MCF 10A (cell line): ENCODE measurements around the gene TATDN2. TPM values are rescaled to one million over a fixed set of nuclear protein-coding genes. Genes with fewer than 3 reads are reported as not detected.

Experiments
- BruUV-seq: library from RNA; stranded (reverse); fragments of 400-500 nt; replicated peaks from 2 replicates; lab custom pipeline; 2021; lab: Mats Ljungman, UMichigan
- CTCF ChIA-PET: fragments of 300-600 bp; sonication (Branson Sonifier 250); formaldehyde crosslinking; extraction: SDS; loops from one replicate; lab custom pipeline; 2021; ENCODE audit warnings: antibody characterized with exemption, inconsistent platforms; lab: Yijun Ruan, JAX
- POLR2A ChIA-PET: fragments of 300-600, 350-650 bp; sonication (Branson Sonifier 250); formaldehyde crosslinking; extraction: SDS; loops from one replicate; lab custom pipeline; 2020; ENCODE audit warnings: antibody characterized with exemption, inconsistent platforms; lab: Yijun Ruan, JAX
- DNase-seq: peaks from one replicate; pipeline ENCODE4 v3.0.0-alpha.2; 2018; ENCODE audit not compliant: unreplicated experiment
- H3K27ac Mint-ChIP-seq: one replicate; pipeline ENCODE4 v1.8.0; 2022; ENCODE audit warnings: mild to moderate bottlenecking, low read depth, mixed read lengths; ENCODE audit not compliant: unreplicated experiment
- H3K27me3 Mint-ChIP-seq: one replicate; pipeline ENCODE4 v1.8.0; 2022; ENCODE audit warnings: mixed read lengths; ENCODE audit not compliant: insufficient read depth, unreplicated experiment
- H3K36me3 Mint-ChIP-seq: one replicate; pipeline ENCODE4 v1.8.0; 2022; ENCODE audit warnings: mild to moderate bottlenecking, moderate library complexity, mixed read lengths; ENCODE audit not compliant: insufficient read depth, unreplicated experiment
- H3K4me1 Mint-ChIP-seq: one replicate; pipeline ENCODE4 v1.8.0; 2022; ENCODE audit warnings: mixed read lengths; ENCODE audit not compliant: insufficient read depth, unreplicated experiment
- H3K4me3 Mint-ChIP-seq: one replicate; pipeline ENCODE4 v1.8.0; 2022; ENCODE audit warnings: mild to moderate bottlenecking, moderate library complexity, mixed read lengths; ENCODE audit not compliant: unreplicated experiment
- H3K9me3 Mint-ChIP-seq: one replicate; pipeline ENCODE4 v1.8.0; 2022; ENCODE audit warnings: mixed read lengths; ENCODE audit not compliant: unreplicated experiment
- CTCF ChIP-seq: fragments of 200-600 bp; IDR thresholded peaks from one replicate; pipeline ENCODE4 v1.8.0; 2022; ENCODE audit warnings: antibody characterized with exemption, mild to moderate bottlenecking; ENCODE audit not compliant: unreplicated experiment
- intact Hi-C: fragments of 100-400 bp; cut with micrococcal nuclease; formaldehyde crosslinking; loops from 2 replicates; pipeline ENCODE4 v1.14.1; 2022
- total RNA-seq: library from RNA; stranded (reverse); gene quantifications from 2 replicates; pipeline ENCODE4 v1.2.3, GENCODE V29; 2022

TATDN2 gene
- total RNA-seq, 1 experiment from 2014 or later: 25.9 TPM

GRCh38 chr3:10286133-10286524 is 37.9 kb downstream of the TATDN2 start:
- Mint-ChIP-seq H3K27me3 (no peaks in the 10 kb centered on the region), H3K36me3 (peaks cover 66% of the 10 kb centered on the region), H3K4me1 (no peaks in the 10 kb centered on the region), H3K9me3 (no peaks in the 10 kb centered on the region), H3K4me3 (no peak overlapping the region), H3K27ac (no peak overlapping the region)
- no peak for DNase-seq
- intact Hi-C loops: loop anchor here (2.0 to 10.0 kb wide), 2 partner anchors 339 to 441 kb away; partner anchors contain the start of gene RPUSD3
- ChIA-PET POLR2A (no interaction called here), CTCF (interaction anchor here (0.5 to 2.3 kb wide), 9 partner anchors 13 to 1395 kb away, joined by 3 to 9 read pairs (median 3); no protein-coding TSS in a partner anchor)
- no TSS peak for BruUV-seq
- no peak for TF ChIP-seq CTCF

- intact Hi-C loops: loop anchor here (1.0 to 10.0 kb wide), 3 partner anchors 340 to 570 kb away; partner anchors contain the start of gene RPUSD3
- DNase-seq: peak; percentile 83
- no peaks in the 10 kb centered on the region for H3K4me1 Mint-ChIP-seq
- peaks cover 59% of the 10 kb centered on the region for H3K36me3 Mint-ChIP-seq
- no TSS peak for BruUV-seq
- H3K9me3 Mint-ChIP-seq: no peaks in the 10 kb centered on the region
- no peak overlapping the region for H3K4me3 Mint-ChIP-seq
- no peak overlapping the region for H3K27ac Mint-ChIP-seq
- ChIA-PET POLR2A (interaction anchor here (0.7 kb wide), 1 partner anchor 561 kb away, joined by 3 read pairs; no protein-coding TSS in a partner anchor), CTCF (interaction anchor here (0.5 to 2.3 kb wide), 14 partner anchors 14 to 543 kb away, joined by 3 to 9 read pairs (median 3); no protein-coding TSS in a partner anchor)
- TF ChIP-seq CTCF: peak; percentile 53
- no peaks in the 10 kb centered on the region for H3K27me3 Mint-ChIP-seq
Observed at GRCh38 chr3:10286596-10287295, 38.5 kb downstream of the TATDN2 start.

GRCh38 chr3:10287936-10288574 is 39.8 kb downstream of the TATDN2 start:
- DNase-seq: no peak
- H3K36me3 Mint-ChIP-seq: peaks cover 46% of the 10 kb centered on the region
- H3K27ac Mint-ChIP-seq: no peak overlapping the region
- BruUV-seq: no TSS peak
- no peak for TF ChIP-seq CTCF
- intact Hi-C loops: loop anchor here (1.0 to 10.0 kb wide), 3 partner anchors 341 to 572 kb away; partner anchors contain the start of gene RPUSD3
- no peaks in the 10 kb centered on the region for H3K9me3 Mint-ChIP-seq
- no peaks in the 10 kb centered on the region for H3K27me3 Mint-ChIP-seq
- H3K4me3 Mint-ChIP-seq: no peak overlapping the region
- H3K4me1 Mint-ChIP-seq: peaks cover 5% of the 10 kb centered on the region
- CTCF ChIA-PET: interaction anchor here (0.6 to 2.3 kb wide), 3 partner anchors 19 to 213 kb away, joined by 3 to 9 read pairs (median 4); no protein-coding TSS in a partner anchor
- POLR2A ChIA-PET: interaction anchor here (0.6 kb wide), 1 partner anchor 14 kb away, joined by 3 read pairs; no protein-coding TSS in a partner anchor

- Mint-ChIP-seq H3K4me3 (no peak overlapping the region), H3K36me3 (peaks cover 41% of the 10 kb centered on the region), H3K4me1 (peaks cover 5% of the 10 kb centered on the region), H3K9me3 (no peaks in the 10 kb centered on the region), H3K27ac (no peak overlapping the region), H3K27me3 (no peaks in the 10 kb centered on the region)
- TF ChIP-seq CTCF: no peak
- intact Hi-C loops: loop anchor here (10.0 kb wide), 1 partner anchor 444 kb away; the partner anchor contains the start of gene RPUSD3
- BruUV-seq: no TSS peak
- ChIA-PET POLR2A (interaction anchor here (0.6 kb wide), 1 partner anchor 14 kb away, joined by 3 read pairs; no protein-coding TSS in a partner anchor), CTCF (interaction anchor here (2.3 kb wide), 1 partner anchor 20 kb away, joined by 9 read pairs; no protein-coding TSS in a partner anchor)
- DNase-seq: no peak
Observed at GRCh38 chr3:10288575-10288960, 40.3 kb downstream of the TATDN2 start.
